ENCODE measurements around the gene NDUFA8.

The NDUFA8 gene

GRCh38 chr9:122103985-122104384 is 55.6 kb downstream of the NDUFA8 start:
- no peak for FAIRE-seq
- no peak for DNase-seq (ENCODE audit: insufficient read length, low spot score)

- FAIRE-seq (no peak), DNase-seq (ENCODE audit: insufficient read length, low spot score) (no peak)
These were observed 57.4 kb downstream of the NDUFA8 start for GRCh38 chr9:122102156-122102555.

GRCh38 chr9:122100756-122101155 is 58.8 kb downstream of the NDUFA8 start:
- FAIRE-seq, result no peak
- DNase-seq (ENCODE audit: insufficient read length, low spot score), result no peak

- FAIRE-seq (no peak), DNase-seq (ENCODE audit: insufficient read length, low spot score) (peak; percentile 51)
These were observed 60.2 kb downstream of the NDUFA8 start for GRCh38 chr9:122099271-122099869.

- no peak for FAIRE-seq
- no peak for DNase-seq (ENCODE audit: insufficient read length, low spot score)
These were observed 61.8 kb downstream of the NDUFA8 start for GRCh38 chr9:122097679-122098315.

GRCh38 chr9:122096620-122097415 is 62.8 kb downstream of the NDUFA8 start:
- no peak for FAIRE-seq
- DNase-seq (ENCODE audit: insufficient read length, low spot score), result no peak

- FAIRE-seq, result peak; percentile 55
- DNase-seq (ENCODE audit: insufficient read length, low spot score), result no peak
These were observed 64.4 kb downstream of the NDUFA8 start for GRCh38 chr9:122095010-122095767.

Data from GM19239 (cell line).